AG09319 (cell line): ENCODE measurements around the gene PLCB1.

Experiments used
- DNase-seq: peaks from one replicate; pipeline ENCODE4 v3.0.0-alpha.2; 2010; ENCODE audit warnings: low read depth; ENCODE audit errors: extremely low read depth
- TF ChIP-seq, protein P1 (sequence below): IDR thresholded peaks from 2 replicates; pipeline ENCODE4 v1.5.1; 2011; ENCODE audit warnings: low read depth, mild to moderate bottlenecking, inconsistent platforms, low read length, moderate library complexity

The PLCB1 gene

GRCh38 chr20:8693709-8694108 lies 561.6 kb downstream of the PLCB1 start:
- peak; percentile 7 for DNase-seq
- TF ChIP-seq, protein P1, sequence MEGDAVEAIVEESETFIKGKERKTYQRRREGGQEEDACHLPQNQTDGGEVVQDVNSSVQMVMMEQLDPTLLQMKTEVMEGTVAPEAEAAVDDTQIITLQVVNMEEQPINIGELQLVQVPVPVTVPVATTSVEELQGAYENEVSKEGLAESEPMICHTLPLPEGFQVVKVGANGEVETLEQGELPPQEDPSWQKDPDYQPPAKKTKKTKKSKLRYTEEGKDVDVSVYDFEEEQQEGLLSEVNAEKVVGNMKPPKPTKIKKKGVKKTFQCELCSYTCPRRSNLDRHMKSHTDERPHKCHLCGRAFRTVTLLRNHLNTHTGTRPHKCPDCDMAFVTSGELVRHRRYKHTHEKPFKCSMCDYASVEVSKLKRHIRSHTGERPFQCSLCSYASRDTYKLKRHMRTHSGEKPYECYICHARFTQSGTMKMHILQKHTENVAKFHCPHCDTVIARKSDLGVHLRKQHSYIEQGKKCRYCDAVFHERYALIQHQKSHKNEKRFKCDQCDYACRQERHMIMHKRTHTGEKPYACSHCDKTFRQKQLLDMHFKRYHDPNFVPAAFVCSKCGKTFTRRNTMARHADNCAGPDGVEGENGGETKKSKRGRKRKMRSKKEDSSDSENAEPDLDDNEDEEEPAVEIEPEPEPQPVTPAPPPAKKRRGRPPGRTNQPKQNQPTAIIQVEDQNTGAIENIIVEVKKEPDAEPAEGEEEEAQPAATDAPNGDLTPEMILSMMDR = no peak

DNA sequence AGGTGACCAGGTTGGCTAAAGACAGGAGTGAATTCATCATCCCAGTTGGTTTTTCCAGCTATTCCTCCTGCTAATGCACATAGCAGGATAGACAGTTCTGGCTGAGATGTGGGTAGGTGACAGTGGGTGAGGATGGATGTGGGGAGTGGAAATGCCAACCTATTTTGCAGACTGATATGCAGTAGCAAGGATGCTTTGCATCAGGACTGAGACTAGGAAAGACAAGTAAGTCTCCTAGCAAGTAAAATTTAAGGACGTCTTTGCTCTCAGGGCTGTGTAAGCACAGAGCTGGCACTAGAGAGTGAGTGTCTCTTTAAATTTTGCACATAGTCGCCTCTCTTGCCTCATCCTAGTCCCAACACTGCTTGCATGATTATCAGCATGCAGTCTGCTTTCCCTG lies 568.7 kb downstream of the PLCB1 start:
- TF ChIP-seq, protein P1 = no peak
- DNase-seq = no peak

- DNase-seq = no peak
- TF ChIP-seq, protein P1 = no peak
These were observed 575.1 kb downstream of the PLCB1 start for GRCh38 chr20:8706961-8707700.

DNA sequence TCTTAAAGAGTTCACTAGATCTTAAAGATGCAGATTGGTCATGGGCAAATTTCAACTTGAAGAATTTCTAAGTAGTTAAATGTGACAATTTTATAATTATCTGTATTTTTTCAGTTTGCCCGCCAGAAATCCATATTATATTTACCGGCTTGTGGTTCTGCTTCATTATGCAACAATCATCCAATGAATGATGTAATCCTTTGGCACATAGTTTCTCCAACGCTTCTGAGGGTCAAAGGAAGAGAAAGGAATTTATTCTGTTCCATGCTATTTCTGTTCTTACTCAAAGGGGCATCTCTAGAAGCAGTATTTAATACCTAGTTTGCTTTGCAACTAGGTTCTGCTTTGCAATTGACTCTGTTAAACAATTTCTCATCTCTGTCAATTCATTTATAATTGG lies 577.6 kb downstream of the PLCB1 start:
- TF ChIP-seq, protein P1 = no peak
- no peak for DNase-seq

DNA sequence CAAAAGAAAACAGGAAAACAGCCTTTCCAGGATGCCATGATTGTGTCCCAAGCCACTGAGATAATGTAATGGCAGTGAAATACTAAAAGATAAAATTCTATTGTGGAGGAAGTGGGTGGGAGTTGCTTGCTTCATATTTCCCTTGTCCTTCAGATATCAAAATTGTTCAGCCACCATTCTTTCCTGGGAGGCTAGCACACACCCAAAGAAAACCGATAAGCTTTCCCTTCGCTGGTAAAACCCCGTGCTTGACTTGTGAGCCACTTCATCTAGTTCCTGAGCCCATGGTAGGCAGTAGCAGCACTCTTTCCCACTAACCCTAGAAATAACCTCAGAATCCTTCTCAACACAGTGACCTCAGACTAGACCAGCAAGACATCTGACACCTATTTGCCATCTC lies 579.4 kb downstream of the PLCB1 start:
- TF ChIP-seq, protein P1 = no peak
- DNase-seq = no peak

DNA sequence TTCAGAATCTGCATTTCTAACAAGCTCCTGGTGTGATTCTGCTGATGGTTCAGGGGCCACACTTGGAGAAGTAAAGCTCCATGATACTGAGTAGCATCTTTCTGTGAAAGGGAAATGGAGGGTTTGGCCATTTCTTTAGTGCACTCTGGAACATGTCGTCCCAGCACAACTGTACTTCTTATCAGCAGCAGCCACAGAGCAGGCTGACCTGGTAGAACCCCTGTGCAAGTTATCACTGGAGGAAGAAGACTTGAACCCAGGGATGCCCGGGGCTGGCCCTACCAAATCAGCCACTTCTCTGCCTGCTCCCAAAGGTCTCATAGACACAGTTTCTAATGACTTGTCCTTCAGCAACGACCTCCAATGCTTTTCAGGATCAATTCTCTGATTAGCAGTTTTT lies 582.1 kb downstream of the PLCB1 start:
- TF ChIP-seq, protein P1 = no peak
- no peak for DNase-seq

DNA sequence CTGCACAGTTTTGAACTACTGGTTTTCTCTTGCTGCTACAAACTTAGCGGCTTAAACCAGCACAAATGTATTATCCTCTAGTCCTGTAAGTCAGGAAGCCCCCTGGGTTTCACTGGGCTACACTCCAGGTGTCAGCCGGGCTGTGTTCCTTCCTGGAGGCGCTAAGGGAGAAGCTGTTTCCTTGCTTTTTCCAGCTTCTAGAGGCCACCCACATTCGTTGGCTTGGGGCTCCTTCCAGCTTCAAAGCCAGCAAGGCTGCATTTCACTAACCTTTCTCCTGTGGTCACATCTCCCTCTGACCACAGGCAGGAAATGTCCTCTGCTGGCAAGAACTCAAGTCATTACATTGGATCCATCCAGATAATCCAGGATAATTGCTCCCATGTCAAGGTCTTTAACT lies 586.2 kb downstream of the PLCB1 start:
- DNase-seq = no peak
- TF ChIP-seq, protein P1 = no peak
